ENCODE results near the gene DCBLD1.

DNA sequence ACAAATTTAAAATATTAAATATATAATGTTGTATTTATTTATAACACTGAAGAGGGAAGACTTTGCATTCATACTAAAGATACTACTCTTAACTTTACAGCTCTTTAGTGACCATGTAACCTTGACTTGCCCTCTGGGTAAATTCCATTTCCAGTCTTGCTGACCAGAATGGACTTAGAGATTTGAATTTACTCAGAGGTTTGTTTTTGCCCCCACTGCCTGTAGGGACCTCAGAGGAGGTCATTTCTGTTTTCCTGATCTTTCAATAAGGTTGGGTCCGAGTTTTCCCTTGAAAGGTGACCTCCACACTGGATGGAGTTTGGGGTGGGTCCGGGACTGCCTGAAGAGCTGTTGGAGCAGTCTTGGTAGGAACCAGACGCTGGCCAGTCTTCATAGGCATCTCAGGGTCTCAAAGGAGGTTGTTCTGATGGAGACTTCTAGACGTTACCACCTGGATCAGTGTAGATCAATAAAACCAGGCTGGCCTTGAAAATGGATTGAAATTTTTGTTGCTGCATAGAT lies 26.0 kb downstream of the DCBLD1 start:
- TF ChIP-seq CTCF (IDR thresholded peaks at IDR 0.05) = no peak
- no peak for TF ChIP-seq POLR2A (IDR thresholded peaks at IDR 0.05)
